HEK293 (cell line): ENCODE data around the gene FRAS1.

Experiments used
- CTCF ChIA-PET: fragments of 350-600 bp; formaldehyde crosslinking; extraction: SDS; loops from one replicate; lab custom pipeline; 2021; ENCODE audit warnings: antibody characterized with exemption; lab: Yijun Ruan, JAX
- POLR2A ChIA-PET: fragments of 300-600 bp; formaldehyde crosslinking; extraction: SDS; loops from one replicate; lab custom pipeline; 2020; ENCODE audit warnings: antibody characterized with exemption, inconsistent platforms; lab: Yijun Ruan, JAX
- H3K27ac ChIP-seq: fragments of 200-500 bp; sonication (Bioruptor generic); 2 replicates; pipeline ENCODE4 v1.5.1; 2014; ENCODE audit warnings: low read depth, low read length, control low read depth, inconsistent platforms; ENCODE audit errors: extremely low read depth
- H3K36me3 ChIP-seq, 2 experiments: fragments of 200-500 bp in 1 of 2; sonication (Bioruptor generic) in 1 of 2; 1 replicate in 1 of 2; 2 replicates in 1 of 2; pipeline ENCODE4 v1.5.1; 2014 to 2017; ENCODE audit warnings: inconsistent platforms in 2 of 2, low read length in 2 of 2; ENCODE audit not compliant: control insufficient read depth in 2 of 2, insufficient read depth in 1 of 2
- H3K4me1 ChIP-seq: fragments of 200-500 bp; sonication (Bioruptor generic); 2 replicates; pipeline ENCODE4 v1.5.1; 2014; ENCODE audit warnings: mild to moderate bottlenecking, low read length, inconsistent platforms; ENCODE audit not compliant: control insufficient read depth, insufficient read depth
- H3K4me3 ChIP-seq: 2 replicates; pipeline ENCODE4 v1.5.1; 2011; ENCODE audit warnings: low read depth, mild to moderate bottlenecking, control low read depth, low read length, moderate library complexity
- H3K9me3 ChIP-seq: fragments of 200-500 bp; sonication (Bioruptor generic); 2 replicates; pipeline ENCODE4 v1.5.1; 2014; ENCODE audit warnings: low read depth, low read length, inconsistent platforms; ENCODE audit not compliant: control insufficient read depth, insufficient read depth
- BCL11B ChIP-seq: fragments of 450-650 bp; formaldehyde crosslinking; IDR thresholded peaks from 2 replicates; pipeline ENCODE4 v1.5.1; 2016; ENCODE audit warnings: low read depth, missing biosample characterization, missing genetic modification characterization
- ELK4 ChIP-seq: IDR thresholded peaks from 2 replicates; pipeline ENCODE4 v1.6.1; 2011; ENCODE audit warnings: mild to moderate bottlenecking, low read depth, low read length, borderline replicate concordance
- KLF9 ChIP-seq: fragments of 450-650 bp; formaldehyde crosslinking; IDR thresholded peaks from 2 replicates; pipeline ENCODE4 v1.5.1; 2016; ENCODE audit warnings: missing biosample characterization, missing genetic modification characterization, low read depth
- MYNN ChIP-seq: fragments of 450-650 bp; formaldehyde crosslinking; IDR thresholded peaks from 2 replicates; pipeline ENCODE4 v1.5.1; 2016; ENCODE audit warnings: missing biosample characterization, missing genetic modification characterization, borderline replicate concordance
- OVOL3 ChIP-seq: fragments of 450-650 bp; formaldehyde crosslinking; IDR thresholded peaks from 2 replicates; pipeline ENCODE4 v1.5.1; 2016; ENCODE audit warnings: missing biosample characterization, missing genetic modification characterization
- SALL2 ChIP-seq: fragments of 450-650 bp; formaldehyde crosslinking; IDR thresholded peaks from 2 replicates; pipeline ENCODE4 v1.5.0; 2017; ENCODE audit warnings: missing biosample characterization, mild to moderate bottlenecking, missing genetic modification characterization, borderline replicate concordance
- TRIM28 ChIP-seq: IDR thresholded peaks from 2 replicates; pipeline ENCODE4 v1.6.1; 2011; ENCODE audit warnings: low read length, control low read depth, borderline replicate concordance
- ZFP3 ChIP-seq: fragments of 450-650 bp; formaldehyde crosslinking; IDR thresholded peaks from 2 replicates; pipeline ENCODE4 v1.5.1; 2016; ENCODE audit warnings: low read depth, missing biosample characterization, missing genetic modification characterization
- ZFP37 ChIP-seq: fragments of 450-650 bp; formaldehyde crosslinking; IDR thresholded peaks from 2 replicates; pipeline ENCODE4 v1.5.1; 2016; ENCODE audit warnings: missing biosample characterization, missing genetic modification characterization
- ZNF202 ChIP-seq: fragments of 450-650 bp; formaldehyde crosslinking; IDR thresholded peaks from 2 replicates; pipeline ENCODE4 v1.5.1; 2016; ENCODE audit warnings: missing biosample characterization, missing genetic modification characterization, borderline replicate concordance
- ZNF239 ChIP-seq: fragments of 450-650 bp; formaldehyde crosslinking; IDR thresholded peaks from 2 replicates; pipeline ENCODE4 v1.5.1; 2016; ENCODE audit warnings: missing biosample characterization, missing genetic modification characterization
- ZNF426 ChIP-seq: fragments of 450-650 bp; formaldehyde crosslinking; IDR thresholded peaks from 2 replicates; pipeline ENCODE4 v1.5.1; 2017; ENCODE audit warnings: missing biosample characterization, missing genetic modification characterization, mild to moderate bottlenecking, inconsistent platforms, moderate library complexity
- ZNF488 ChIP-seq: fragments of 450-650 bp; formaldehyde crosslinking; IDR thresholded peaks from 2 replicates; pipeline ENCODE4 v1.5.1; 2016; ENCODE audit warnings: missing biosample characterization, missing genetic modification characterization
- ZNF514 ChIP-seq: fragments of 450-650 bp; formaldehyde crosslinking; IDR thresholded peaks from 2 replicates; pipeline ENCODE4 v1.5.1; 2016; ENCODE audit warnings: missing biosample characterization, missing genetic modification characterization
- ZNF544 ChIP-seq: fragments of 450-650 bp; formaldehyde crosslinking; IDR thresholded peaks from 2 replicates; pipeline ENCODE4 v1.5.0; 2017; ENCODE audit warnings: missing biosample characterization, missing genetic modification characterization
- ZNF561 ChIP-seq: fragments of 450-650 bp; IDR thresholded peaks from 2 replicates; pipeline ENCODE4 v1.5.1; 2018; ENCODE audit warnings: missing biosample characterization, missing genetic modification characterization, borderline replicate concordance
- ZNF571 ChIP-seq: fragments of 450-650 bp; formaldehyde crosslinking; IDR thresholded peaks from 2 replicates; pipeline ENCODE4 v1.5.0; 2017; ENCODE audit warnings: missing biosample characterization, missing genetic modification characterization
- ZNF610 ChIP-seq: fragments of 450-650 bp; formaldehyde crosslinking; IDR thresholded peaks from 2 replicates; pipeline ENCODE4 v1.5.1; 2016; ENCODE audit warnings: missing biosample characterization, missing genetic modification characterization, borderline replicate concordance
- ZNF623 ChIP-seq: fragments of 450-650 bp; formaldehyde crosslinking; IDR thresholded peaks from 2 replicates; pipeline ENCODE4 v1.5.1; 2016; ENCODE audit warnings: missing biosample characterization, missing genetic modification characterization
- ZNF677 ChIP-seq: fragments of 450-650 bp; IDR thresholded peaks from 2 replicates; pipeline ENCODE4 v1.5.0; 2018; ENCODE audit warnings: missing biosample characterization, mild to moderate bottlenecking, missing genetic modification characterization, moderate library complexity
- TF ChIP-seq, protein P1 (sequence below): fragments of 450-650 bp; formaldehyde crosslinking; IDR thresholded peaks from 2 replicates; pipeline ENCODE4 v1.5.1; 2016; ENCODE audit warnings: missing biosample characterization, missing genetic modification characterization
- TF ChIP-seq, protein P2 (sequence below): fragments of 450-650 bp; formaldehyde crosslinking; IDR thresholded peaks from 2 replicates; pipeline ENCODE4 v1.5.1; 2016; ENCODE audit warnings: missing biosample characterization, missing genetic modification characterization
- TF ChIP-seq, protein P3 (sequence below): fragments of 450-650 bp; formaldehyde crosslinking; optimal IDR thresholded peaks from 2 replicates; pipeline ENCODE3; 2016; ENCODE audit warnings: missing biosample characterization, mild to moderate bottlenecking, missing genetic modification characterization

Gene FRAS1

DNA sequence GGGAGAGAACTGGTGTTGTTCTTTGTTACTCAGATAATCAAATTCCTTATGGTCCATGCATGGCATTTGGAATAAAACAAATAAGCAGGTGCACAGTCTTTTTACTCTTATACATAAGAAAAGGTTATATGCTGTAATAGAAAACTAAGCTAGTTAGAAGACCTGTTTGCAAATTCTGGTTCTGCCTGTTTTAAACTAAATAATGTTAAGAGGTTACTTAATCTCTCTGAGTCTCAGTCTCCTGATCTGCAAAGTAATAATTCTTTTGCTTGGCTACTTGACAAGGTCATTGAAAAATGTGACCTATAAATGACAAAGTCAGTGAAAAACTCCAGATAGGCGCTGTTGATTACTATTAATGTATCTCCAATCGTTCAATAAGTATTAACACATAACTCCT lies 451.9 kb downstream of the FRAS1 start:
- Histone ChIP-seq H3K27ac (no peak overlapping the region), H3K9me3 (no peaks in the 10 kb centered on the region), H3K4me1 (no peaks in the 10 kb centered on the region), H3K36me3 (peaks cover 0 to 19% of the 10 kb centered on the region in 2 experiments; a peak in 1 of 3 replicates), H3K4me3 (no peak overlapping the region)
- POLR2A ChIA-PET: no interaction called here
- CTCF ChIA-PET: interaction anchor here (0.6 to 0.8 kb wide), 2 partner anchors 152 to 515 kb away, joined by 3 read pairs; no protein-coding TSS in a partner anchor
- TF ChIP-seq ZNF677 (tag by site-specific recombination) (no peak), SALL2 (tag by site-specific recombination) (no peak), ZNF623 (no peak), KLF9 (no peak), ELK4 (no peak), ZNF514 (tag by site-specific recombination) (no peak), TRIM28 (no peak), ZNF561 (no peak), MYNN (tag by site-specific recombination) (no peak)
- TF ChIP-seq, protein P1, sequence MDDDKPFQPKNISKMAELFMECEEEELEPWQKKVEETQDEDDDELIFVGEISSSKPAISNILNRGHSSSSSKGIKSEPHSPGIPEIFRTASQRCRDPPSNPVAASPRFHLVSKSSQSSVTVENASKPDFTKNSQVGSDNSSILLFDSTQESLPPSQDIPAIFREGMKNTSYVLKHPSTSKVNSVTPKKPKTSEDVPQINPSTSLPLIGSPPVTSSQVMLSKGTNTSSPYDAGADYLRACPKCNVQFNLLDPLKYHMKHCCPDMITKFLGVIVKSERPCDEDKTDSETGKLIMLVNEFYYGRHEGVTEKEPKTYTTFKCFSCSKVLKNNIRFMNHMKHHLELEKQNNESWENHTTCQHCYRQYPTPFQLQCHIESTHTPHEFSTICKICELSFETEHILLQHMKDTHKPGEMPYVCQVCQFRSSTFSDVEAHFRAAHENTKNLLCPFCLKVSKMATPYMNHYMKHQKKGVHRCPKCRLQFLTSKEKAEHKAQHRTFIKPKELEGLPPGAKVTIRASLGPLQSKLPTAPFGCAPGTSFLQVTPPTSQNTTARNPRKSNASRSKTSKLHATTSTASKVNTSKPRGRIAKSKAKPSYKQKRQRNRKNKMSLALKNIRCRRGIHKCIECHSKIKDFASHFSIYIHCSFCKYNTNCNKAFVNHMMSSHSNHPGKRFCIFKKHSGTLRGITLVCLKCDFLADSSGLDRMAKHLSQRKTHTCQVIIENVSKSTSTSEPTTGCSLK (tag by site-specific recombination): no peak
- TF ChIP-seq, protein P2, sequence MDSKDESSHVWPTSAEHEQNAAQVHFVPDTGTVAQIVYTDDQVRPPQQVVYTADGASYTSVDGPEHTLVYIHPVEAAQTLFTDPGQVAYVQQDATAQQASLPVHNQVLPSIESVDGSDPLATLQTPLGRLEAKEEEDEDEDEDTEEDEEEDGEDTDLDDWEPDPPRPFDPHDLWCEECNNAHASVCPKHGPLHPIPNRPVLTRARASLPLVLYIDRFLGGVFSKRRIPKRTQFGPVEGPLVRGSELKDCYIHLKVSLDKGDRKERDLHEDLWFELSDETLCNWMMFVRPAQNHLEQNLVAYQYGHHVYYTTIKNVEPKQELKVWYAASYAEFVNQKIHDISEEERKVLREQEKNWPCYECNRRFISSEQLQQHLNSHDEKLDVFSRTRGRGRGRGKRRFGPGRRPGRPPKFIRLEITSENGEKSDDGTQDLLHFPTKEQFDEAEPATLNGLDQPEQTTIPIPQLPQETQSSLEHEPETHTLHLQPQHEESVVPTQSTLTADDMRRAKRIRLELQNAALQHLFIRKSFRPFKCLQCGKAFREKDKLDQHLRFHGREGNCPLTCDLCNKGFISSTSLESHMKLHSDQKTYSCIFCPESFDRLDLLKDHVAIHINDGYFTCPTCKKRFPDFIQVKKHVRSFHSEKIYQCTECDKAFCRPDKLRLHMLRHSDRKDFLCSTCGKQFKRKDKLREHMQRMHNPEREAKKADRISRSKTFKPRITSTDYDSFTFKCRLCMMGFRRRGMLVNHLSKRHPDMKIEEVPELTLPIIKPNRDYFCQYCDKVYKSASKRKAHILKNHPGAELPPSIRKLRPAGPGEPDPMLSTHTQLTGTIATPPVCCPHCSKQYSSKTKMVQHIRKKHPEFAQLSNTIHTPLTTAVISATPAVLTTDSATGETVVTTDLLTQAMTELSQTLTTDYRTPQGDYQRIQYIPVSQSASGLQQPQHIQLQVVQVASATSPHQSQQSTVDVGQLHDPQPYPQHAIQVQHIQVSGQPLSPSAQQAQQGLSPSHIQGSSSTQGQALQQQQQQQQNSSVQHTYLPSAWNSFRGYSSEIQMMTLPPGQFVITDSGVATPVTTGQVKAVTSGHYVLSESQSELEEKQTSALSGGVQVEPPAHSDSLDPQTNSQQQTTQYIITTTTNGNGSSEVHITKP: no peak
- TF ChIP-seq, protein P3, sequence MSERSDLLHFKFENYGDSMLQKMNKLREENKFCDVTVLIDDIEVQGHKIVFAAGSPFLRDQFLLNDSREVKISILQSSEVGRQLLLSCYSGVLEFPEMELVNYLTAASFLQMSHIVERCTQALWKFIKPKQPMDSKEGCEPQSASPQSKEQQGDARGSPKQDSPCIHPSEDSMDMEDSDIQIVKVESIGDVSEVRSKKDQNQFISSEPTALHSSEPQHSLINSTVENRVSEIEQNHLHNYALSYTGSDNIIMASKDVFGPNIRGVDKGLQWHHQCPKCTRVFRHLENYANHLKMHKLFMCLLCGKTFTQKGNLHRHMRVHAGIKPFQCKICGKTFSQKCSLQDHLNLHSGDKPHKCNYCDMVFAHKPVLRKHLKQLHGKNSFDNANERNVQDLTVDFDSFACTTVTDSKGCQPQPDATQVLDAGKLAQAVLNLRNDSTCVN: no peak

- H3K27ac ChIP-seq: no peak overlapping the region
- H3K4me1 ChIP-seq: no peaks in the 10 kb centered on the region
- ChIA-PET CTCF (no interaction called here), POLR2A (no interaction called here)
- TF ChIP-seq OVOL3 (tag by site-specific recombination) (no peak), ZNF239 (no peak), ZNF571 (no peak), ZNF544 (tag by site-specific recombination) (no peak), ZNF610 (tag by site-specific recombination) (no peak), ZNF426 (tag by site-specific recombination) (no peak), ZFP37 (tag by site-specific recombination) (no peak), ZNF488 (tag by site-specific recombination) (no peak), ZNF202 (no peak), BCL11B (tag by site-specific recombination) (no peak), ZFP3 (tag by site-specific recombination) (no peak)
- no peaks in the 10 kb centered on the region for H3K9me3 ChIP-seq
- no peak overlapping the region for H3K4me3 ChIP-seq
- H3K36me3 ChIP-seq: peaks cover 0 to 19% of the 10 kb centered on the region in 2 experiments; a peak in 1 of 3 replicates
Measured at GRCh38 chr4:78510108-78510507, 453.0 kb downstream of the FRAS1 start.
